Peyer's patch (tissue), 4 donors: ENCODE measurements around the gene INSM2.

Source experiments
- POLR2A ChIP-seq, 2 donors: fragments of 450-650 bp; IDR thresholded peaks; one replicate each; pipeline ENCODE4 v1.5.1; 2017; ENCODE audit warnings: antibody characterized with exemption in 2 of 2, mild to moderate bottlenecking in 2 of 2, moderate library complexity in 2 of 2
- TF ChIP-seq, protein P1 (sequence below), 6 experiments: fragments of 450-650 bp in 4 of 6; fragments of 200-600 bp in 2 of 6; sonication (generic) in 1 of 6; IDR thresholded peaks; one replicate each; pipeline ENCODE4 v1.5.1; 2017 to 2019; ENCODE audit warnings: antibody characterized with exemption in 6 of 6, mild to moderate bottlenecking in 3 of 6, moderate library complexity in 1 of 6

GRCh38 chr14:35515916-35516315, 18.0 kb upstream of the INSM2 start:
- TF ChIP-seq, protein P1, sequence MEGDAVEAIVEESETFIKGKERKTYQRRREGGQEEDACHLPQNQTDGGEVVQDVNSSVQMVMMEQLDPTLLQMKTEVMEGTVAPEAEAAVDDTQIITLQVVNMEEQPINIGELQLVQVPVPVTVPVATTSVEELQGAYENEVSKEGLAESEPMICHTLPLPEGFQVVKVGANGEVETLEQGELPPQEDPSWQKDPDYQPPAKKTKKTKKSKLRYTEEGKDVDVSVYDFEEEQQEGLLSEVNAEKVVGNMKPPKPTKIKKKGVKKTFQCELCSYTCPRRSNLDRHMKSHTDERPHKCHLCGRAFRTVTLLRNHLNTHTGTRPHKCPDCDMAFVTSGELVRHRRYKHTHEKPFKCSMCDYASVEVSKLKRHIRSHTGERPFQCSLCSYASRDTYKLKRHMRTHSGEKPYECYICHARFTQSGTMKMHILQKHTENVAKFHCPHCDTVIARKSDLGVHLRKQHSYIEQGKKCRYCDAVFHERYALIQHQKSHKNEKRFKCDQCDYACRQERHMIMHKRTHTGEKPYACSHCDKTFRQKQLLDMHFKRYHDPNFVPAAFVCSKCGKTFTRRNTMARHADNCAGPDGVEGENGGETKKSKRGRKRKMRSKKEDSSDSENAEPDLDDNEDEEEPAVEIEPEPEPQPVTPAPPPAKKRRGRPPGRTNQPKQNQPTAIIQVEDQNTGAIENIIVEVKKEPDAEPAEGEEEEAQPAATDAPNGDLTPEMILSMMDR (IDR thresholded peaks at IDR 0.05), result no peak
- no peak for TF ChIP-seq POLR2A (IDR thresholded peaks at IDR 0.05)
